Central memory CD8-positive, alpha-beta T cell (primary cell): ENCODE results near the gene TM9SF2.
A peak's percentile ranks its signal among the peaks of the same experiment; 100 is the strongest.

Source experiments
- ATAC-seq: fragments of 150-1000 bp; cut with Tn5 transposase; replicated peaks from 2 replicates; pipeline ENCODE4 v1.10.0; 2022; ENCODE audit warnings: mild to moderate bottlenecking, moderate FRiP score, moderate number of reproducible peaks; ENCODE audit not compliant: poor library complexity, severe bottlenecking; ENCODE audit errors: extremely low read depth
- DNase-seq, 2 donors: peaks; one replicate each; pipeline ENCODE4 v3.0.0; 2021; ENCODE audit warnings: low spot score in 2 of 2
- H3K27ac Mint-ChIP-seq: one replicate; pipeline ENCODE4 v1.8.0; 2022; ENCODE audit warnings: low read depth, mild to moderate bottlenecking, moderate library complexity, mixed read lengths
- H3K27me3 Mint-ChIP-seq: one replicate; pipeline ENCODE4 v1.8.0; 2022; ENCODE audit warnings: mixed read lengths
- H3K36me3 Mint-ChIP-seq: one replicate; pipeline ENCODE4 v1.8.0; 2022; ENCODE audit warnings: mild to moderate bottlenecking, moderate library complexity, mixed read lengths; ENCODE audit not compliant: insufficient read depth
- H3K4me1 Mint-ChIP-seq: one replicate; pipeline ENCODE4 v1.8.0; 2022; ENCODE audit warnings: mixed read lengths
- H3K4me3 Mint-ChIP-seq: one replicate; pipeline ENCODE4 v1.8.0; 2022; ENCODE audit warnings: mild to moderate bottlenecking, moderate library complexity, mixed read lengths
- H3K9me3 Mint-ChIP-seq: one replicate; pipeline ENCODE4 v1.8.0; 2022; ENCODE audit warnings: mixed read lengths

The TM9SF2 gene

DNA sequence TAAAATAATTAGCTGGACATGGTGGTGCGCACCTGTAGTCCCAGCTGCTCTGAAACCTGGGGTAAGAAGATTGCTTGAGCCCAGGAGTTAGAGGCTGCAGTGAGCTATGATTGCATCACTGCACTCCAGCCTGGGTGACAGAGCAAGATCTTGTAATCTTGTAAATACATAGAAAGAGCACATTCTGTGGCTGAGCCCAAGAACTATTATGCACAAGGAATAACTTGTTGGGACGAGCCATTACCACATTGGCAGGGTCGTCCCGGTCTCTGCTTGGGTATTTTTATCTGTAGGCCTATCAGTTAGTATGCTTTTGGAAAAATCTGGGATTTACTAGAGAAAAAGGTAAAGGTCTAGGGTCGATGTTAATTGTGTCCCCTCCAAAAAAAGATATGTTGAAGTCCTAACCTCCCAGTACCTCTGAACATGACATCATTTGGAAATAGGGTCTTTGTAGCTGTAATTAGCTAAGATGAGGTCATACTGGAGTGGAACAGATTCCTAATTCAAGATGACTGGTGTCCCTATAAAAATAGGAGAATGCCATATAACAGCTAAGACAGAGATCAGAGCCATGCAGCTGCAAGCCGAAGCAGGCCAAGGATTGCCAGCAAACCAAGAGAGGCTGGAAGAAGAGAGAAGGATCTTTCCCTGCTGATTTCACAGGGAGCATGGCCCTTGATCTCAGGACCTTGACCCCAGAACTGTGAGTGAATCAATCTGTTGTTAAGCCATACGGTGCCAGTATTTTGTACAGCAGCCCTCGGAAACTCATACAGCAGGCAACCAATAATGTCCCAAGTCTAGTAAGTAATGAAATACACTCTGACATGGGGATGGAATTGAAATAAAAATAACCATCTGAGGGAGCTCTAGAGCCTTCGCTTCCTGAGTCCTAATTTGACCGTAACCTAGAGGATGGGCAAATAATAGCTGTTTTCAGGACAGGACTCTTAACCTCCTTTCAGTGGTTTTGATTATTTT, 77.0 kb downstream of the TM9SF2 start:
- Mint-ChIP-seq H3K9me3 (no peaks in the 10 kb centered on the region), H3K36me3 (no peaks in the 10 kb centered on the region), H3K27ac (no peak overlapping the region), H3K27me3 (no peaks in the 10 kb centered on the region), H3K4me1 (peaks cover 9% of the 10 kb centered on the region), H3K4me3 (no peak overlapping the region)
- ATAC-seq (no peak), DNase-seq (no peak)

- no peaks in the 10 kb centered on the region for H3K36me3 Mint-ChIP-seq
Measured at GRCh38 chr13:99580500-99581268, 79.4 kb downstream of the TM9SF2 start.

DNA sequence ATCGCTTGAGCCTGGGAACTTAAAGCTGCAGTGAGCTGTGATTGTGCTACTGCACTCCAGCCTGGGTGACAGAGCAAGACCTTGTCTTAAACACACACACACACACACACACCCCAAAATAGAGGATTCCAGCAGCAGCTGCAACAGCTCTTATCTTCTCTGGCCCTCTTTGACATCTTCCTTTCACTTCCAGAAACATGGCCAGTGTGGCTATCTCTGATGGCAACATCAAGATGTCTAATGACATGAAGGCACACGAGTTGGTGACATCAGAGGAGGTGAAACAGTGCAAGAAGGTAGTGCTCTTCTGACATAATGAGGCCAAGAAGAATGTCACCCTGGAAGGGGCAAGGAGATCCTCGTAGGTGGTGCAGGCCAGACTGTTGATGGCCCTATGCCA, 81.2 kb downstream of the TM9SF2 start:
- Mint-ChIP-seq H3K4me1 (peaks cover 9% of the 10 kb centered on the region), H3K27ac (no peak overlapping the region), H3K36me3 (no peaks in the 10 kb centered on the region), H3K9me3 (no peaks in the 10 kb centered on the region), H3K27me3 (no peaks in the 10 kb centered on the region), H3K4me3 (no peak overlapping the region)
- no peak for ATAC-seq
- DNase-seq: no peak

More at GRCh38 chr13:99580500-99581268, 79.4 kb downstream of the TM9SF2 start:
- DNase-seq: no peak
- peaks cover 9% of the 10 kb centered on the region for H3K4me1 Mint-ChIP-seq
- no peak overlapping the region for H3K27ac Mint-ChIP-seq
- H3K27me3 Mint-ChIP-seq: no peaks in the 10 kb centered on the region
- no peak overlapping the region for H3K4me3 Mint-ChIP-seq
- no peaks in the 10 kb centered on the region for H3K9me3 Mint-ChIP-seq
- ATAC-seq: no peak

DNA sequence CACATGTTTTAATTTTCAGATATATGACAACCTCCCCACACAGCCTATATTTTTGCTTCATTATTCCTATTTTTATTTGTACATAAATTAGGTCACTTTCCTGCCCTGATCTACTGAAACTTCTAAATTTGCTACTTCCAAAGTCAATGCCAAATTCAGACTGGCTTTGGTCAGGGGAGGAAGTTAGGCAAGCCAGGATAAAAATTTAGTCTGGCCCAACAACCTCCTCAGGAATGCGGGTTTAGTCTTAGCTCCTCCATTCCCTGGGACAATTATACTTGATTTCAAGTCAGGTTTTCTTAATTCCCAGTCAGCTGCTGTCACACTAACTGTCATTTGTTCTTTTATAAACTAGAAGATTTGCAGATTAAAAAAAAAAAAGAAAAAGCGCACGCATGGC, 84.3 kb downstream of the TM9SF2 start:
- ATAC-seq: no peak

DNA sequence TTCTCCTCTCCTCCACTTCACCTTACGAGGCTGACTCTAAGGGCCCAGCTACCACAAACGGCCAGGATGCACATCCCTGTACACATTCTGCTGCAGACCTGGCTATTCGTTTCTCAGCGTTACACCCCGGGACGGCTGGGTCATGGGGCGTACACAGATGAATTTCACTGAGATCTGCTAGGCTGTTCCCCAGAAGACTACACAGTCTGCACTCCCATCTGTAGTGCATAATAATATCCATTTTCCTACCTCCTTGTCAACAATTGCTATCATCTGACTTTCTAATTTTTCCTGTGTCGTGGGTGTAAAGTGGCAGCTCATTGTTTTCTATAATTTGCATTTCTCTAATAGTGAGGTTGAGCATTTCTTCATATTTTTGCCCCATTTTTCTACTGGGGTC, 85.7 kb downstream of the TM9SF2 start:
- Mint-ChIP-seq H3K4me1 (no peaks in the 10 kb centered on the region), H3K4me3 (no peak overlapping the region), H3K36me3 (no peaks in the 10 kb centered on the region), H3K9me3 (no peaks in the 10 kb centered on the region), H3K27me3 (no peaks in the 10 kb centered on the region), H3K27ac (no peak overlapping the region)
- ATAC-seq: no peak
- no peak for DNase-seq

More for the DNA sequence above, 84.3 kb downstream of the TM9SF2 start:
- Mint-ChIP-seq H3K27me3 (no peaks in the 10 kb centered on the region), H3K9me3 (no peaks in the 10 kb centered on the region), H3K36me3 (no peaks in the 10 kb centered on the region), H3K27ac (no peak overlapping the region), H3K4me3 (no peak overlapping the region), H3K4me1 (no peaks in the 10 kb centered on the region)
- no peak for DNase-seq

- H3K27me3 Mint-ChIP-seq: no peaks in the 10 kb centered on the region
- H3K36me3 Mint-ChIP-seq: no peaks in the 10 kb centered on the region
- no peak for ATAC-seq
- no peak overlapping the region for H3K27ac Mint-ChIP-seq
- no peak overlapping the region for H3K4me3 Mint-ChIP-seq
- no peak for DNase-seq
- no peaks in the 10 kb centered on the region for H3K9me3 Mint-ChIP-seq
- H3K4me1 Mint-ChIP-seq: no peaks in the 10 kb centered on the region
Measured at GRCh38 chr13:99587893-99588606, 86.8 kb downstream of the TM9SF2 start.

- Mint-ChIP-seq H3K4me3 (no peak overlapping the region), H3K4me1 (no peaks in the 10 kb centered on the region), H3K27ac (no peak overlapping the region), H3K27me3 (no peaks in the 10 kb centered on the region), H3K36me3 (no peaks in the 10 kb centered on the region), H3K9me3 (no peaks in the 10 kb centered on the region)
- ATAC-seq (no peak), DNase-seq (no peak)
Measured at GRCh38 chr13:99589575-99589974, 88.3 kb downstream of the TM9SF2 start.

DNA sequence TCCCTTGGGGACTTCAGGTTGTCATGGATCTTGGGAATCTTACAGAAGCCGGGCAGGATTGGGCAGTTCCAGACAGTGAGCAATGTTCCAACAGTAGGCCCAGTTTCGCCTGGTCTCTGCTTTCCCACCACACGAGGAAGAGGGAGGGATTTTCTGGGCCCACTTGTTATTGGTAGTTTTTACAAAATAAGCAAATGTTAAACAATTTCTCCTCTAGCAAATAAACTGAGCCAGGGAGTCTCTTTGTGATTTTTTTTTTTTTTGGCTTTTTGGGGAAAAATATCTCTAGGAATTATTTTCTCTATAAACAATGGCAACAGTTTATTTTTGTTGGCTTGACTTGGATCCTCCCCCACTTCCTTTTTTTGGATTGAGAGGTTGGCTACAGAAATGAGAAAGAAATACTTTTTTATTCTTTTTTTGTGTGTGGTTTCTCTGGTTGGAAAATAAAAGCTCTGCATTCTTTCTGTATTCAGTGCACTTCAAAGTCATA, 89.3 kb downstream of the TM9SF2 start:
- Mint-ChIP-seq H3K36me3 (no peaks in the 10 kb centered on the region), H3K4me3 (no peak overlapping the region), H3K27ac (no peak overlapping the region), H3K9me3 (no peaks in the 10 kb centered on the region), H3K27me3 (no peaks in the 10 kb centered on the region), H3K4me1 (no peaks in the 10 kb centered on the region)
- DNase-seq (no peak), ATAC-seq (no peak)

DNA sequence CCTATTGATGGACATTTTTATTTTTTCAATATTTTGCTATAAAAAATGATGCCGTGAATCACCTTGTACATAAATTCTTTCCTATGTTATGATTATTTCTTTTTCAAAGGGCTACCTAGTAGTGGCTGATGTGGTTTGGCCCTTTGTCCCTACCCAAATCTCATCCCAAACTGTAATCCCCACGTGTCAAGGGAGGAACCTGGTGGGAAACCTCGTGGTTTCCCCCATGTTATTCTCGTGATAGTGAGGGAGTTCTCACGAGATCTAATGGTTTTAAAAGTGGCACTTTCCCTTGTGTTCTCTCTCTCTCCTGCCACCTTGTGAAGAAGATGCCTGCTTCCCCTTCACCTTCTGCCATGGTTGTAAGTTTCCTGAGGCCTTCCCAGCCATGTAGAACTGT, 94.9 kb downstream of the TM9SF2 start:
- H3K9me3 Mint-ChIP-seq: no peaks in the 10 kb centered on the region
- H3K27me3 Mint-ChIP-seq: no peaks in the 10 kb centered on the region
- H3K27ac Mint-ChIP-seq: no peak overlapping the region
- ATAC-seq (no peak), DNase-seq (no peak)
- no peak overlapping the region for H3K4me3 Mint-ChIP-seq
- H3K36me3 Mint-ChIP-seq: peaks cover under 1% of the 10 kb centered on the region
- peaks cover 16% of the 10 kb centered on the region for H3K4me1 Mint-ChIP-seq

DNA sequence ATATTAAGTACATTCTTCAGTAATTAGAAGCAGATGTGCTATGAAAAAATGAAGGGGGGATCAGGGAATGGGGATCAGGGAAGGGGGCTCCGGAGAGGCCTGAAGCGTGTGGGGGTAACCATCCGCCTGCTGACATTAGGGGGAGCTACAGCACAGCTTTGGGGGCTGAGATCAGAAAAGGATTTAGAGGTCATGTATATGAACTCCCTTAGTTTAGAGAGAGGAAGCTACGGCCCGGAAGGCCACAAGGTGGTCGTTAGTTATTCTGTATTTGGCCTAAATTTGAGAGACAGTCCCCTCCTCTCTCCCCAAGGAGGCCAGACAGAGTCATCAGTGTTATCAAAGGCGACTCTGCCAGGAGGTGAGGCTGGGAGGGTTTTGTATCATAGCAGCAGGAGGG, 99.0 kb downstream of the TM9SF2 start:
- Mint-ChIP-seq H3K4me3 (no peak overlapping the region), H3K27me3 (no peaks in the 10 kb centered on the region), H3K27ac (peak overlapping the region; percentile 46), H3K9me3 (no peaks in the 10 kb centered on the region), H3K36me3 (peaks cover 9% of the 10 kb centered on the region), H3K4me1 (peaks cover 33% of the 10 kb centered on the region)
- ATAC-seq: no peak
- DNase-seq: no peak

DNA sequence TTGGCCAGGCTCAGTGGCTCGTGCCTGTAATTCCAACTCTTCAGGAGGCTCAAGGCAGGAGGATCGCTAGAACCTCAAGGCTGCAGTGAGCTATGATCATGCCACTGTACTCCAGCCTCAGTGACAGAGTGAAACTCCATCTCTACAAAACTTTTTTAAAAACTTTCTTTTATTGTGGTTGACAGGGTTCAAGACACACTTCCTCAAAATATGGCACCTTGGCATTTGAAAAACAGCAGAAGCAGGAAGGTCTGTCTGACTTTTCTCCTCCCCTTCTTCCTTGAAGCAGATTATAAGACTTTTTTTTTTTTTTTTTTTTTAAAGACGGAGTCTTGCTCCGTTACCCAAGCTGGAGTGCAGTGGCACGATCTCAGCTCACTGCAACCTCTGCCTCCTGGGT, 100.3 kb downstream of the TM9SF2 start:
- H3K27ac Mint-ChIP-seq: peak overlapping the region; percentile 89
- H3K9me3 Mint-ChIP-seq: no peaks in the 10 kb centered on the region
- ATAC-seq: peak; percentile 44
- peak overlapping the region; percentile 69 for H3K4me3 Mint-ChIP-seq
- peaks cover 13% of the 10 kb centered on the region for H3K36me3 Mint-ChIP-seq
- peaks cover 40% of the 10 kb centered on the region for H3K4me1 Mint-ChIP-seq
- no peak for DNase-seq
- no peaks in the 10 kb centered on the region for H3K27me3 Mint-ChIP-seq

DNA sequence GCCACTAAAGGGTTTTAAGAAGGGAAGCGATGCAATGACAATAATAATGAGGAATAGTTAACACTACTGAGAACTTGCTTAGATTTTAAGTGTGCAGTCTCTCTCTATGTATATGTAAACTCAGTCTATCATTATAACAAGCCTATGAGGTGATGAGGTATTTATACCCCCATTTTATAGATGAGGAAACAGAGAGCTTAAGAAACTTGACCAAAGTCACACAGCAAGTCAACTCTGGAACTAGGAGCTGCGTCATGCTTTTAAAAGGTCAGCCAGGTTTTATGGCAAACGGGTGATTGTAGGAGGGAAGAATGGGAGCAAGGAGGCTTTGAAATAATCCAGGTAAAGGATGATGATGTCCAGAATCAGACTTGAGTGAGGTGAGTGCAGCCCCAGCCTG, 103.4 kb downstream of the TM9SF2 start:
- Mint-ChIP-seq H3K9me3 (no peaks in the 10 kb centered on the region), H3K4me1 (peaks cover 52% of the 10 kb centered on the region), H3K27me3 (no peaks in the 10 kb centered on the region), H3K36me3 (peaks cover 18% of the 10 kb centered on the region), H3K27ac (peak overlapping the region; percentile 73), H3K4me3 (peak overlapping the region; percentile 80)
- no peak for ATAC-seq
- no peak for DNase-seq
